Measurements from ENCODE around the gene WSB1. TPM values are rescaled to one million over a fixed set of nuclear protein-coding genes. Genes with fewer than 3 reads are reported as not detected.
A peak's percentile ranks its signal among the peaks of the same experiment; 100 is the strongest.

WSB1 gene
- total and polyA plus RNA-seq, 3 experiments from 2014 or later, result 71.0 to 187 (median 72.5) TPM

- no peak for DNase-seq
- no peak overlapping the region for H3K27ac Mint-ChIP-seq
- Histone ChIP-seq H3K9me3 (ENCODE audit: low read length) (no peaks in the 10 kb centered on the region), H3K36me3 (ENCODE audit: insufficient read depth, low read length) (no peaks in the 10 kb centered on the region), H3K4me1 (ENCODE audit: insufficient read depth, low read length) (no peaks in the 10 kb centered on the region), H3K4me3 (ENCODE audit: low read length) (no peak overlapping the region), H3K27me3 (ENCODE audit: insufficient read depth, low read length, poor library complexity, severe bottlenecking) (no peaks in the 10 kb centered on the region), H3K27ac (ENCODE audit: low read depth, low read length) (no peak overlapping the region)
- H3K27me3 Mint-ChIP-seq, result peaks cover 3% of the 10 kb centered on the region in 2 donors
- H3K4me3 Mint-ChIP-seq, result no peak overlapping the region
- H3K4me1 Mint-ChIP-seq, result no peaks in the 10 kb centered on the region
- H3K9me3 Mint-ChIP-seq, result no peaks in the 10 kb centered on the region
- ChIA-PET POLR2A (no interaction called here), CTCF (no interaction called here)
- H3K36me3 Mint-ChIP-seq, result no peaks in the 10 kb centered on the region
Observed at GRCh38 chr17:27283060-27283459, 10.9 kb upstream of the WSB1 start.

GRCh38 chr17:27283751-27284150 lies 10.2 kb upstream of the WSB1 start:
- Mint-ChIP-seq H3K4me1 (no peaks in the 10 kb centered on the region), H3K4me3 (no peak overlapping the region), H3K27me3 (peaks cover 3% of the 10 kb centered on the region in 2 donors), H3K36me3 (no peaks in the 10 kb centered on the region), H3K27ac (no peak overlapping the region), H3K9me3 (no peaks in the 10 kb centered on the region)
- ChIA-PET CTCF (no interaction called here), POLR2A (no interaction called here)
- no peak for DNase-seq
- Histone ChIP-seq H3K4me3 (ENCODE audit: low read length) (no peak overlapping the region), H3K36me3 (ENCODE audit: insufficient read depth, low read length) (no peaks in the 10 kb centered on the region), H3K4me1 (ENCODE audit: insufficient read depth, low read length) (no peaks in the 10 kb centered on the region), H3K9me3 (ENCODE audit: low read length) (no peaks in the 10 kb centered on the region), H3K27ac (ENCODE audit: low read depth, low read length) (no peak overlapping the region), H3K27me3 (ENCODE audit: insufficient read depth, low read length, poor library complexity, severe bottlenecking) (no peaks in the 10 kb centered on the region)

- H3K4me1 Mint-ChIP-seq, result peaks cover 2 to 3% (median 2%) of the 10 kb centered on the region in 3 donors
- Histone ChIP-seq H3K36me3 (ENCODE audit: insufficient read depth, low read length) (no peaks in the 10 kb centered on the region), H3K4me1 (ENCODE audit: insufficient read depth, low read length) (no peaks in the 10 kb centered on the region), H3K4me3 (ENCODE audit: low read length) (no peak overlapping the region), H3K27ac (ENCODE audit: low read depth, low read length) (no peak overlapping the region), H3K9me3 (ENCODE audit: low read length) (no peaks in the 10 kb centered on the region), H3K27me3 (ENCODE audit: insufficient read depth, low read length, poor library complexity, severe bottlenecking) (no peaks in the 10 kb centered on the region)
- DNase-seq, result no peak
- peaks cover 3% of the 10 kb centered on the region in 2 donors for H3K27me3 Mint-ChIP-seq
- no peaks in the 10 kb centered on the region for H3K9me3 Mint-ChIP-seq
- H3K27ac Mint-ChIP-seq, result no peak overlapping the region
- POLR2A ChIA-PET, result interaction anchor here (0.6 kb wide), 1 partner anchor 10 kb away, joined by 3 read pairs; no protein-coding TSS in a partner anchor
- CTCF ChIA-PET, result no interaction called here
- no peak overlapping the region for H3K4me3 Mint-ChIP-seq
- no peaks in the 10 kb centered on the region for H3K36me3 Mint-ChIP-seq
Observed at GRCh38 chr17:27284811-27285415, 9.0 kb upstream of the WSB1 start.

GRCh38 chr17:27285516-27285915 lies 8.4 kb upstream of the WSB1 start:
- no peak overlapping the region for H3K27ac Mint-ChIP-seq
- DNase-seq, result no peak
- ChIA-PET CTCF (no interaction called here), POLR2A (no interaction called here)
- no peaks in the 10 kb centered on the region for H3K4me1 ChIP-seq (ENCODE audit: insufficient read depth, low read length)
- no peaks in the 10 kb centered on the region for H3K36me3 ChIP-seq (ENCODE audit: insufficient read depth, low read length)
- H3K36me3 Mint-ChIP-seq, result peaks cover 0 to 3% (median 0%) of the 10 kb centered on the region in 3 donors
- H3K27me3 Mint-ChIP-seq, result peaks cover 3% of the 10 kb centered on the region in 2 donors
- no peak overlapping the region for H3K4me3 ChIP-seq (ENCODE audit: low read length)
- H3K4me1 Mint-ChIP-seq, result peaks cover 4 to 7% (median 4%) of the 10 kb centered on the region in 3 donors
- H3K9me3 Mint-ChIP-seq, result no peaks in the 10 kb centered on the region
- H3K9me3 ChIP-seq (ENCODE audit: low read length), result no peaks in the 10 kb centered on the region
- H3K27me3 ChIP-seq (ENCODE audit: insufficient read depth, low read length, poor library complexity, severe bottlenecking), result no peaks in the 10 kb centered on the region
- no peak overlapping the region for H3K27ac ChIP-seq (ENCODE audit: low read depth, low read length)
- no peak overlapping the region for H3K4me3 Mint-ChIP-seq

GRCh38 chr17:27288183-27288582 lies 5.7 kb upstream of the WSB1 start:
- Histone ChIP-seq H3K4me1 (ENCODE audit: insufficient read depth, low read length) (peaks cover 2% of the 10 kb centered on the region), H3K36me3 (ENCODE audit: insufficient read depth, low read length) (no peaks in the 10 kb centered on the region), H3K9me3 (ENCODE audit: low read length) (no peaks in the 10 kb centered on the region), H3K4me3 (ENCODE audit: low read length) (no peak overlapping the region), H3K27ac (ENCODE audit: low read depth, low read length) (no peak overlapping the region), H3K27me3 (ENCODE audit: insufficient read depth, low read length, poor library complexity, severe bottlenecking) (no peaks in the 10 kb centered on the region)
- ChIA-PET POLR2A (no interaction called here), CTCF (no interaction called here)
- peaks cover 0 to 3% of the 10 kb centered on the region in 2 donors for H3K27me3 Mint-ChIP-seq
- peaks cover 0 to 3% (median 0%) of the 10 kb centered on the region in 3 donors for H3K36me3 Mint-ChIP-seq
- H3K4me1 Mint-ChIP-seq, result peaks cover 5 to 9% (median 5%) of the 10 kb centered on the region in 3 donors
- no peak overlapping the region for H3K4me3 Mint-ChIP-seq
- no peaks in the 10 kb centered on the region for H3K9me3 Mint-ChIP-seq
- H3K27ac Mint-ChIP-seq, result no peak overlapping the region
- DNase-seq, result no peak

- H3K9me3 ChIP-seq (ENCODE audit: low read length), result no peaks in the 10 kb centered on the region
- peaks cover 0 to 2% of the 10 kb centered on the region in 2 donors for H3K27me3 Mint-ChIP-seq
- H3K4me3 Mint-ChIP-seq, result peak overlapping the region in 1 of 7 donors; percentile 68
- POLR2A ChIA-PET, result no interaction called here
- peak overlapping the region in 2 of 8 donors; percentile 56 to 57 for H3K27ac Mint-ChIP-seq
- H3K4me3 ChIP-seq (ENCODE audit: low read length), result no peak overlapping the region
- H3K4me1 Mint-ChIP-seq, result peaks cover 13 to 19% (median 14%) of the 10 kb centered on the region in 3 donors
- no peak overlapping the region for H3K27ac ChIP-seq (ENCODE audit: low read depth, low read length)
- H3K27me3 ChIP-seq (ENCODE audit: insufficient read depth, low read length, poor library complexity, severe bottlenecking), result no peaks in the 10 kb centered on the region
- peaks cover 8% of the 10 kb centered on the region for H3K4me1 ChIP-seq (ENCODE audit: insufficient read depth, low read length)
- H3K36me3 Mint-ChIP-seq, result peaks cover 0 to 10% (median 3%) of the 10 kb centered on the region in 3 donors
- DNase-seq, result no peak
- H3K9me3 Mint-ChIP-seq, result no peaks in the 10 kb centered on the region
- no peaks in the 10 kb centered on the region for H3K36me3 ChIP-seq (ENCODE audit: insufficient read depth, low read length)
- CTCF ChIA-PET, result interaction anchor here (1.3 to 1.9 kb wide), 2 partner anchors 10 to 60 kb away, joined by 3 to 5 read pairs; no protein-coding TSS in a partner anchor
Observed at GRCh38 chr17:27289856-27290255, 4.1 kb upstream of the WSB1 start.

GRCh38 chr17:27290916-27291598 lies 2.9 kb upstream of the WSB1 start:
- Histone ChIP-seq H3K36me3 (ENCODE audit: insufficient read depth, low read length) (no peaks in the 10 kb centered on the region), H3K27me3 (ENCODE audit: insufficient read depth, low read length, poor library complexity, severe bottlenecking) (no peaks in the 10 kb centered on the region), H3K27ac (ENCODE audit: low read depth, low read length) (no peak overlapping the region), H3K9me3 (ENCODE audit: low read length) (no peaks in the 10 kb centered on the region), H3K4me3 (ENCODE audit: low read length) (no peak overlapping the region), H3K4me1 (ENCODE audit: insufficient read depth, low read length) (peaks cover 14% of the 10 kb centered on the region)
- Mint-ChIP-seq H3K4me1 (peaks cover 24 to 31% (median 26%) of the 10 kb centered on the region in 3 donors), H3K9me3 (no peaks in the 10 kb centered on the region), H3K4me3 (peak overlapping the region in 1 of 7 donors; percentile 68), H3K27ac (peak overlapping the region in 2 of 8 donors; percentile 2 to 78), H3K36me3 (peaks cover 0 to 15% (median 3%) of the 10 kb centered on the region in 3 donors), H3K27me3 (peaks cover 0 to 2% of the 10 kb centered on the region in 2 donors)
- ChIA-PET CTCF (interaction anchor here (4.7 kb wide), 1 partner anchor 41 kb away, joined by 21 read pairs; no protein-coding TSS in a partner anchor), POLR2A (no interaction called here)
- DNase-seq, result no peak

GRCh38 chr17:27293359-27293897 lies 486 bp upstream of the WSB1 start:
- ChIA-PET CTCF (interaction anchor here (1.0 to 4.7 kb wide), 6 partner anchors 9 to 61 kb away, joined by 4 to 24 read pairs (median 6); no protein-coding TSS in a partner anchor), POLR2A (interaction anchor here (0.6 to 3.1 kb wide), 6 partner anchors 14 to 180 kb away, joined by 3 to 19 read pairs (median 4); no protein-coding TSS in a partner anchor)
- peak in 1 of 5 donors; percentile 8 for DNase-seq
- no peaks in the 10 kb centered on the region for H3K9me3 Mint-ChIP-seq
- H3K4me3 Mint-ChIP-seq, result peak overlapping the region; percentile 90 to 98 (median 97)
- H3K4me1 Mint-ChIP-seq, result peaks cover 38 to 48% (median 48%) of the 10 kb centered on the region in 3 donors
- Histone ChIP-seq H3K4me3 (ENCODE audit: low read length) (peak overlapping the region; percentile 100), H3K4me1 (ENCODE audit: insufficient read depth, low read length) (peaks cover 37% of the 10 kb centered on the region), H3K27ac (ENCODE audit: low read depth, low read length) (peak overlapping the region; percentile 100), H3K9me3 (ENCODE audit: low read length) (no peaks in the 10 kb centered on the region), H3K27me3 (ENCODE audit: insufficient read depth, low read length, poor library complexity, severe bottlenecking) (no peaks in the 10 kb centered on the region), H3K36me3 (ENCODE audit: insufficient read depth, low read length) (no peaks in the 10 kb centered on the region)
- peaks cover 0 to 21% (median 3%) of the 10 kb centered on the region in 3 donors for H3K36me3 Mint-ChIP-seq
- H3K27me3 Mint-ChIP-seq, result peaks cover 0 to 2% of the 10 kb centered on the region in 2 donors
- H3K27ac Mint-ChIP-seq, result peak overlapping the region; percentile 95 to 100 (median 98)
